ENCODE results near the gene VMA21. TPM values are rescaled to one million over a fixed set of nuclear protein-coding genes. Genes with fewer than 3 reads are reported as not detected.
A peak's percentile ranks its signal among the peaks of the same experiment; 100 is the strongest.

The VMA21 gene, protein sequence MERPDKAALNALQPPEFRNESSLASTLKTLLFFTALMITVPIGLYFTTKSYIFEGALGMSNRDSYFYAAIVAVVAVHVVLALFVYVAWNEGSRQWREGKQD
- total RNA-seq (22.6 and 22.7 TPM in 2 replicates), polyA plus RNA-seq (8.4 and 14.2 TPM in 2 replicates), polyA minus RNA-seq (19.4 and 22.1 TPM in 2 replicates)
- 32.3 TPM for total RNA-seq (2013)

DNA sequence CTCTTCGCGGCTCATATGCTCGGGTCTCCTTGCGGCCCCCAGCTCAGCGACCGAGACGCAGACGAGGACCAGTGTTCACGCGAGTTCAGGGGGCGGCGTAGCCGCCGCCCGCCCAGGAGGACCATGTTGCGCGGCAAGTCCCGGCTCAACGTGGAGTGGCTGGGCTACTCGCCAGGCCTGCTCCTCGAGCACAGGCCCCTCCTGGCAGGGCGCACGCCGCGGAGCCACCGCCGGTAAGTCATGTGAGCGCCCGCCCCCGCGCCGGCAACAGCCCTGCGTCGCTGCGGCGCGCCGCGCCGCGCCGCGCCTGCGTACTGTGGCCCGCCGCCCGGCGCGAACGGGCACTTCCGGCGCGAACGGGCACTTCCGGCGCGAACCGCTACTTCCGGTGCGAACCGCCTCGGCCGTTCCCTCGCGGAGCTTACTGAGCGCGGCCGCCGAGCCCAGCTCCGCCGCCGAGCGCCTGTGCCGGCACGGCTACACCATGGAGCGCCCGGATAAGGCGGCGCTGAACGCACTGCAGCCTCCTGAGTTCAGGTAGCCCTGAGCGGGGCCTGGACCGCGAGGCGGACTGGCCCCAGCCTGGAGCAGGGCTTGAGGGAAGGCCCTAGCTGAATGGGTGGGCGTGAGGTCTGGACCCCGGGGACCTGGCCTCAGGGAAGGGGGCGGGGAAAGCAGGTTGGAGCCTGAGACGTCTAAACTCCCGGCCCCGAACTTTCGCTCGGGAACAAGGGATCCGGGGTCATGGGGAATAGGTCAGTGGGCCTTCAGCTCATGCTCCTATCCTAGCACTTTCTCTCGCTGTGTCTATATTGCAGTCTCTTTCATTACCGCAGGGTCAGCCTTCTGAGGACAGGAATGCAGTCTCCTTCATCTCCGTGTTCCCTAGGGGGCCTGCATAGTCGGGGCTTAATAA, at the start of gene VMA21:
TSS of gene VMA21 (plus strand) at position 382 of the 916 bp plus-strand sequence. CDS start at position 485, 103 bp downstream.
- peak within 1 kb of the TSS; percentile 81 for H3K4me2 ChIP-seq (replicated peaks; ENCODE audit: low read depth, low read length, poor library complexity, severe bottlenecking)
- H3K79me2 ChIP-seq (ENCODE audit: control insufficient read depth, insufficient read depth, low read length) = peaks cover 46% of the 10 kb centered on the region
- H3K27me3 ChIP-seq (replicated peaks in 1 of 4; ENCODE audit: control extremely low read depth in 1 of 4, control insufficient read depth in 3 of 4, insufficient read depth in 4 of 4, low read length in 3 of 4) = no peaks in the 10 kb centered on the region
- H3K4me3 ChIP-seq (ENCODE audit: control extremely low read depth in 1 of 5, extremely low read depth in 1 of 5, insufficient read depth in 1 of 5, low read depth in 2 of 5, low read length in 4 of 5) = peak within 1 kb of the TSS; percentile 48 to 82 (median 77)
- H3K36me3 ChIP-seq (replicated peaks in 1 of 2; ENCODE audit: control extremely low read depth in 1 of 2, control insufficient read depth in 1 of 2, extremely low read depth in 1 of 2, insufficient read depth in 2 of 2, low read length in 1 of 2) = no peaks in the 10 kb centered on the region
- peak within 1 kb of the TSS; percentile 90 for H3K9ac ChIP-seq (ENCODE audit: low read length)
- POLR2A ChIA-PET = interaction anchor here (1.2 kb wide), 1 partner anchor 1892 kb away, joined by 3 read pairs; the partner anchor contains the start of gene IDS
- peak; percentile 89 for ATAC-seq (ENCODE audit: low read depth)
- WGBS (ENCODE audit: insufficient coverage) = under 1% methylated on average over 84 of the region's 97 CpGs
- peak within 1 kb of the TSS; percentile 96 to 98 for H3K27ac ChIP-seq (ENCODE audit: low read length in 2 of 2)
- TF ChIP-seq EZH2 (IDR thresholded peaks at IDR 0.05; ENCODE audit: borderline replicate concordance, insufficient read depth, low read depth, low read length, poor library complexity, severe bottlenecking) = no peak
- H3K4me1 Mint-ChIP-seq = peaks cover 52% of the 10 kb centered on the region
- peak within 1 kb of the TSS; percentile 76 for H2AFZ ChIP-seq (ENCODE audit: insufficient read depth, low read depth, low read length, poor library complexity, severe bottlenecking)
- H3K27ac Mint-ChIP-seq = peak within 1 kb of the TSS; percentile 96
- H4K20me1 ChIP-seq (ENCODE audit: control insufficient read depth, insufficient read depth, low read length, poor library complexity, severe bottlenecking) = no peaks in the 10 kb centered on the region
- H3K27me3 Mint-ChIP-seq = no peaks in the 10 kb centered on the region
- peak; percentile 90 for DNase-seq
- peak within 1 kb of the TSS; percentile 90 for H3K4me3 Mint-ChIP-seq
- intact Hi-C loops (cut with micrococcal nuclease) = loop anchor here (2.0 to 10.0 kb wide), 3 partner anchors 412 to 1032 kb away; partner anchors contain the start of genes CD99L2, HMGB3 and MAMLD1
- CTCF ChIA-PET = interaction anchor here (0.6 to 1.0 kb wide), 2 partner anchors 10 to 36 kb away, joined by 4 read pairs; no protein-coding TSS in a partner anchor
- no peaks in the 10 kb centered on the region for H3K9me3 ChIP-seq (ENCODE audit: control extremely low read depth in 1 of 3, control insufficient read depth in 2 of 3, insufficient read depth in 1 of 3, low read length in 2 of 3)
- no peaks in the 10 kb centered on the region for H3K9me3 Mint-ChIP-seq (ENCODE audit: insufficient read depth)
- H3K4me1 ChIP-seq (ENCODE audit: control insufficient read depth in 2 of 2, insufficient read depth in 2 of 2, low read length in 2 of 2) = peaks cover 5 to 22% of the 10 kb centered on the region in 2 donors

DNA sequence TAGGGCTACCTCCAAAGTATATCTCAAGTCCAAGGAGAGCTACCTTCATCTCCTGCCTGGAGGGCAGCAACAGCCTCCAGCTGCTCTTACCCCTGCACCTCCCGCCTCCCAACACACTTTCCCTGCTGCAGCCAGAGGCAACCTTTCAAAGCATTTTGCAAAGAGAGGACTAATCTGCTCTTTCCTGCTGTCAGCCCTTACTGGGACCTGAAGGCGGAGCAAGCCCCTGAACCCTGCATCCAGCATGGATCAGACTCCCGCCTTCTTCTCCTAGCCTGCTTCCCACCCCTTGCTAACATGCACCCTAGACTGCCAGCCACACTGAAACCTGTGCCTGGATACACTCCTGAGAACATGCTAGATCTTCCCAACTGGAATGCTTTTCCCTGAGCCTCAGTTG, 37.7 kb upstream of the VMA21 start:
- no peak overlapping the region for H3K27ac Mint-ChIP-seq
- Histone ChIP-seq H3K4me3 (ENCODE audit: control extremely low read depth in 1 of 5, extremely low read depth in 1 of 5, insufficient read depth in 1 of 5, low read depth in 2 of 5, low read length in 4 of 5) (no peak overlapping the region), H3K27ac (ENCODE audit: low read length in 2 of 2) (no peak overlapping the region), H3K4me2 (replicated peaks; ENCODE audit: low read depth, low read length, poor library complexity, severe bottlenecking) (no peak overlapping the region), H3K79me2 (ENCODE audit: control insufficient read depth, insufficient read depth, low read length) (no peaks in the 10 kb centered on the region), H3K4me1 (ENCODE audit: control insufficient read depth in 2 of 2, insufficient read depth in 2 of 2, low read length in 2 of 2) (peaks cover 3% of the 10 kb centered on the region in 2 donors), H2AFZ (ENCODE audit: insufficient read depth, low read depth, low read length, poor library complexity, severe bottlenecking) (no peak overlapping the region), H3K36me3 (replicated peaks in 1 of 2; ENCODE audit: control extremely low read depth in 1 of 2, control insufficient read depth in 1 of 2, extremely low read depth in 1 of 2, insufficient read depth in 2 of 2, low read length in 1 of 2) (no peaks in the 10 kb centered on the region), H3K27me3 (replicated peaks in 1 of 4; ENCODE audit: control extremely low read depth in 1 of 4, control insufficient read depth in 3 of 4, insufficient read depth in 4 of 4, low read length in 3 of 4) (peaks cover 0 to 8% (median 0%) of the 10 kb centered on the region in 4 experiments), H4K20me1 (ENCODE audit: control insufficient read depth, insufficient read depth, low read length, poor library complexity, severe bottlenecking) (no peaks in the 10 kb centered on the region), H3K9me3 (ENCODE audit: control extremely low read depth in 1 of 3, control insufficient read depth in 2 of 3, insufficient read depth in 1 of 3, low read length in 2 of 3) (no peaks in the 10 kb centered on the region), H3K9ac (ENCODE audit: low read length) (no peak overlapping the region)
- H3K9me3 Mint-ChIP-seq (ENCODE audit: insufficient read depth) = no peaks in the 10 kb centered on the region
- H3K4me1 Mint-ChIP-seq = peaks cover 3% of the 10 kb centered on the region
- H3K27me3 Mint-ChIP-seq = peaks cover 19% of the 10 kb centered on the region
- CTCF ChIA-PET = no interaction called here
- WGBS (ENCODE audit: insufficient coverage) = 78% methylated on average over 2 of the region's 3 CpGs
- POLR2A ChIA-PET = no interaction called here
- intact Hi-C loops (cut with micrococcal nuclease) = no loop called here
- H3K4me3 Mint-ChIP-seq = no peak overlapping the region
- TF ChIP-seq, protein P1, sequence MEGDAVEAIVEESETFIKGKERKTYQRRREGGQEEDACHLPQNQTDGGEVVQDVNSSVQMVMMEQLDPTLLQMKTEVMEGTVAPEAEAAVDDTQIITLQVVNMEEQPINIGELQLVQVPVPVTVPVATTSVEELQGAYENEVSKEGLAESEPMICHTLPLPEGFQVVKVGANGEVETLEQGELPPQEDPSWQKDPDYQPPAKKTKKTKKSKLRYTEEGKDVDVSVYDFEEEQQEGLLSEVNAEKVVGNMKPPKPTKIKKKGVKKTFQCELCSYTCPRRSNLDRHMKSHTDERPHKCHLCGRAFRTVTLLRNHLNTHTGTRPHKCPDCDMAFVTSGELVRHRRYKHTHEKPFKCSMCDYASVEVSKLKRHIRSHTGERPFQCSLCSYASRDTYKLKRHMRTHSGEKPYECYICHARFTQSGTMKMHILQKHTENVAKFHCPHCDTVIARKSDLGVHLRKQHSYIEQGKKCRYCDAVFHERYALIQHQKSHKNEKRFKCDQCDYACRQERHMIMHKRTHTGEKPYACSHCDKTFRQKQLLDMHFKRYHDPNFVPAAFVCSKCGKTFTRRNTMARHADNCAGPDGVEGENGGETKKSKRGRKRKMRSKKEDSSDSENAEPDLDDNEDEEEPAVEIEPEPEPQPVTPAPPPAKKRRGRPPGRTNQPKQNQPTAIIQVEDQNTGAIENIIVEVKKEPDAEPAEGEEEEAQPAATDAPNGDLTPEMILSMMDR (IDR thresholded peaks at IDR 0.05) = no peak
- TF ChIP-seq EZH2 (IDR thresholded peaks at IDR 0.05; ENCODE audit: borderline replicate concordance, insufficient read depth, low read depth, low read length, poor library complexity, severe bottlenecking) = no peak
- ATAC-seq (ENCODE audit: low read depth) (no peak), DNase-seq (no peak)
